GM19395 (cell line): ENCODE results near the gene TIAM2.

ENCODE experiments used
- ATAC-seq: cut with Tn5 transposase; IDR thresholded peaks from one replicate; pipeline ENCODE4 v1.9.1; 2021; ENCODE audit warnings: mild to moderate bottlenecking, moderate library complexity; ENCODE audit not compliant: unreplicated experiment

The TIAM2 gene

GRCh38 chr6:155248008-155249001 is 253.2 kb downstream of the TIAM2 start:
- ATAC-seq, result no peak

DNA sequence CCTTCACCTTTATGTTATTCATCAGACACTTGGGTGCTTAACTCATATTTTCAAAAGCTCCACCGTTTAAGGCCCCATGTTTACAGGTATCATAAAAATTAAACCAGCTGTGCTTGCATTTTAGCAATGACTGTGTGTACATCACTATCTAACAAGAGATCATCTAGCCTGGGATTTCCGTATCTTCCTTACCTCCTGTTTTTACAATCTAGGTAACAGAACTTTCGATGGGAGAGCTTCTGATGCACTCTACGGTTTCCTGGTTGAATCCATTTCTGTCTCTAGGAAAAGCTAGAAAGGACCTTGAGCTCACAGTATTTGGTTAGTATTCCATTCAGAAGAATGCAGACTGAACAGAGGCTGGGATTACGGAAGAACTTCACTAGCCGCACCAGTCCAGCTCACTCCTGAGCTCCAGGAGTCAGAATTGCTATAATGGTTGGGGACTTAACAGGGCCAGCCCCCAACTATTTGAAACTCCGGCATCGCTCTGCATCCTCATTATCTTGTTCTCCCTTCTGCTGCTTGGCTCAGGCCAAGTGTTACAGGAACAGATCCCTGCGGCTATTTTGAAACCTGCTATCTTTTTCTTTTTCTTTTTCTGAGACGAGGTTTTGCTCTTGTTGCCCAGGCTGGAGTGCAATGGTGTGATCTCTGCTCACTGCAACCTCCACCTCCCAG is 255.7 kb downstream of the TIAM2 start:
- ATAC-seq, result no peak

GRCh38 chr6:155252581-155252980 is 257.5 kb downstream of the TIAM2 start:
- no peak for ATAC-seq

- ATAC-seq, result no peak
These were observed 258.2 kb downstream of the TIAM2 start for GRCh38 chr6:155253337-155253736.

GRCh38 chr6:155254139-155254538 is 259.0 kb downstream of the TIAM2 start:
- no peak for ATAC-seq

DNA sequence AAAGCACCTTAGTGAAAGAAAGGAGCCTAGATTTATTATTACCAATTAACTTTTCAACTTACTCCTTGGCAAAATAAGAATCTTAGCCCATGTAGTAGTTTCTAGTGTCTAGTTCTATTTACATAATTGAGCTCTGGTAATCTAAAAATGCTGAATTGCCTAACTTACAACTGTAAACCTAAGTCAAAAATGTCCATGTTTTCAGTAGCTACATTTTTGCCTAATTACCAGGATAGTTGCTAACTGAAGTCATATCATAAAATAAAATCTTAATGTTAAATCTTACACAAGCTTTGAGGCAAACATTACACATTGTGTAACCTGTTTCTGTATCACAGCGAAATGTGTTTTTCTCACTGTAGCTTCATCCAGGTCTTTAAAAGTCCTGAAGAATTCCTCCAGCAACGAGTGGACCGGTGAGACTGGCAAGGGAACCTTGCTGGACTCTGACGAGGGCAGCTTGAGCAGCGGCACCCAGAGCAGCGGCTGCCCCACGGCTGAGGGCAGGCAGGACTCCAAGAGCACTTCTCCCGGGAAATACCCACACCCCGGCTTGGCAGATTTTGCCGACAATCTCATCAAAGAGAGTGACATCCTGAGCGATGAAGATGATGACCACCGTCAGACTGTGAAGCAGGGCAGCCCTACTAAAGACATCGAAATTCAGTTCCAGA is 261.1 kb downstream of the TIAM2 start:
- ATAC-seq, result no peak

DNA sequence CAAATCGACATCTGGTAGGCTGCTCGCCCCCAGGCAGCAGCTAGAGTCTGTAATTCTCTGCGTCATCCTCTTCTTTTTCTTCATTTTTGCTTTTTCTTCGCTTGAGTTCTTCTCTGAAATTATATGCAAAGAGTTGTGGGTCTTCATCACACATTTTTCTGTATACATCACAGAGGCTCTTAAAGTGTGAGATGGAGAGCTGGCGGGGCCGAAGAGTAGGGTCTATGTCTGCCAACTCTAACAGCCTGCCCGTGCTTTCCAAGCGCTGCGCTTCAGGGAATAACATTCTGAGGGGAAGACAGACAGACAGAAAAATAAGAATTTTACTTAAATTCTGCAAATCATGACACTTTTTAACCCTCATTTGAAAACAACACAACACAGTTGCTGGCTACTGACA is 262.7 kb downstream of the TIAM2 start:
- ATAC-seq, result no peak

- ATAC-seq, result no peak
These were observed 264.1 kb downstream of the TIAM2 start for GRCh38 chr6:155259204-155259603.

DNA sequence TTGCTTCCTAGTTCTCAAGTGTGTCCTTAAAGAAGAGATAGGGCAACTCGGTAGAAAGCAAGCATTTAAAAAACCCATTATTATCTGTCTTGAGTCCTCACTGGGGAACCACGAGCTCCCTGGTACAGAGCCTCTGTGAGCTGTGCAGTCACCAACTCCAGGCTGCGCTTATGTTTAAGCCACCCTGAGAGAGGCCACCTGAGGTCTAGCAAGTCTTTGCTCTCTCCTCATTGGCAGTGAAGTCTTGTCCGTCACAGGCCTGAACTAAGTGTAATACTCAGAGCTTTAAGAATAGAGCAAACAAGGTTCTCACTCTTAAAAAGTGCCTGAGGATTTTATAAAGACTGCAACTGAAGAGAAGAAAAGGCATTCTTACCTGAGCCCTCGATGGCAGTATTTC is 264.8 kb downstream of the TIAM2 start:
- no peak for ATAC-seq

- ATAC-seq, result peak; percentile 82
These were observed 265.6 kb downstream of the TIAM2 start for GRCh38 chr6:155260686-155261085.

DNA sequence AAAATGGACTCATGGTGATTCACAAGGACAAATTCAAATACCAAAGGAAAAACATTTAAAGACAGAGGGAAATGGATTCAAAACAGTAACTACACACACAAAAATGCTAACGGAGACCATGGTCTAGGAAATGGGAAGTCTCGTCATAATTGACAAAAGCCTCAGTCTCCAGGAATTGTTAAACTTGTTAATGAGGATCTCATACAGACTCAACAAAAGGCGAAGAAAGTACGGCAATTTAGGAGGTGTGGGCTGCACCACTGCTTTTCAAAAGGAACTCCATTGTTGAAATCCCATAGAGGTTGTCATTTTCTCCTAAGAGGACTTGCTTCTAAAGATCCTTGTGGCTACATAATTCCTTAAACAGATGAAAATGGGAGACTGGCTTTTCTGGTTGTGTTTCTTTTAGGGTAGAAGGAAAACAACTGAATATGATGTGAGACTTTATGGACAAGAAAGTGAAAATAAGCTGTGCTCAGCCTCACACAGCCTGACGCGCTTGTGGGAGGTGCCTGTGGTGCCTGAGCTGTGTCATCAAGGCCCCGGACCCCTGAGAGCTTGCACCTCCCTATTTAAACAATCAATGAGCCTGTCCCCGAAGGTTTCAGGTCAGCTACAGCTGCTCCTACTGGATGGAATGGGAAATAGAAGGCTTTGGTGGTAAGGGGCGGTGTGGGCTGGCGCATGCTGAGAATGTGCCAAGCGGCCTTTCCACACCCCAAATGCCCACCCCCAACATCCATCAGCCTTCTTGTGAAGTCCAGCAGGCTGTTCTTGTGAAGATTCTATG is 266.2 kb downstream of the TIAM2 start:
- no peak for ATAC-seq

DNA sequence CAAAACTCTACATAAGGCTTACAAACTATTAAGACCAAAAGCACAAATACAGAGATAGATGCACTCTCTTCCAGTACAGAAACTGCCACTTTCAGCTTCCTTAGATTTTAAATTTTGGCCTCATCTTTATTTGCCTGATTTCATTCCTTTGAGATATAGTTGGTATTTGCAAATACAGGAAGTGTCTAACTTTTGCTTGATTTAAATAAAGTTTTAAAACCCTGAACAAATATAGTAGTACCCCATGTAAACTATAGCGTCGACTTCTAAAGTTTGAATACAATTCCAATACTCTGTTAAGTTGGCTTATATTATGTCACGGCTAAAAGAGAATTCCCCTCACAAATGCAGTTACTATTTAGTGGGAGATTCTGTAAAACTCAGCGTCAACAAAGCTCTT is 267.5 kb downstream of the TIAM2 start:
- ATAC-seq, result no peak

DNA sequence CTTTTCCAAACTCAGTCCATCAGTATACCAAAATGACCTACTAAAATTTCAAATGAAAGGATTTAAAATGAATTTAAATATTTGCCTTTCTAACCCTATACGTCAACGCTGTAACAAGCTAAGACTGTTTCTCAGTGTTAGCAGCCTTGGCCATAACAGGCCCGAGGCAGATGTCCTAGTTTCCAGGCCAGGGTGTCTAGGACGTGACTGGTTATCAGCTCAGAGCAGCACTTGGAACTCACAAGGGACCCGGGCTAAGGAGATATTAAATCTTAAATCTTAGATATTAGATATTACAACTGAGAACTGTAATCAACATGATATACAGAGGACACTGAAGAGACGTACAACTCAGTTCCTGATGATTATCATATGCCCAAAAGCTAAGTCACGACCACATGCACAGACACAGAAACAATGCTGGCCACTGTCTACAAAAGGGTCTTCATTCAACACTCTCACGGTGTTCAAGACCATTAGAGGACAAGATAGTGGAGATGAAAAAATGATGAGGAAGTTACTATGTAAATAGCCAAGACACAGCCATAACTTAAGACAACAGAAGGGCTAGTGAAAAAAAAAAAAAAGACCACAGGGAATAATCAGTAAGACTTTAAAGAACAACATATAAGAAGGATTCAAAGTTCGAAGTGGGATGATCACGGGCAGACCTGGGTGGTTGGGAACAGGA is 268.4 kb downstream of the TIAM2 start, which contains the start of gene CLDN20:
CLDN20 (plus strand) TSS at position 641 of the 691 bp plus-strand sequence. CDS start 11,707 bp downstream, outside the sequence.
- no peak for ATAC-seq

DNA sequence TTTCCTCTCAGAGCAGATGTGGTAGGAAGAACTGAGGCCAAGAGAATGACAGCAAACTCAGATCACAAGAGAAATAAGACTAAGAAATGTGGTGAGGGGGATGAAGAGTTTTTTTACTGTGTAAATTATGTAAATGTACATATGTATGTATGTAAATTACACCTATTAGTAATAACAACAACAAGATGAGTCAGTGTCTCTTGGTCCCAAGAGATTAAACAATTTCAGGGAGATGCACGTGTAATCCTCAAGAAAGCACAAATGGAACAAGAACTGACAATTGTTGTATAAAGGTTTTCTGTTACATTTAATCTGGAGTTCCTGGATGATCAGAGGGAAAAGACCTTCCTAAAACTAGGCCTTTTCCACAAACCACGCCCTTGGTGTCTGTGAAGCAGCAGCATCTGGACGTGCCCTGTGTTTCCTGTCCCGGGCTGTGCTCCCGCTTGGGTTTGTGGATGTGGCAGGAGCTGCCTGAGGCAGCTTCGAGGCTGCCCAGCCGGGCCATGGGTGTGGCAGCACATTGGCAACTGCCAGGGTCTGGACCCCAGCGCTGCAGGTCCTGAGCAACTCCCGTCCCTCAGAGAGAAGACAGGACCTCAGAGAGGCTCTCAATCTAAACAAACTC is 269.7 kb downstream of the TIAM2 start:
- ATAC-seq, result no peak

DNA sequence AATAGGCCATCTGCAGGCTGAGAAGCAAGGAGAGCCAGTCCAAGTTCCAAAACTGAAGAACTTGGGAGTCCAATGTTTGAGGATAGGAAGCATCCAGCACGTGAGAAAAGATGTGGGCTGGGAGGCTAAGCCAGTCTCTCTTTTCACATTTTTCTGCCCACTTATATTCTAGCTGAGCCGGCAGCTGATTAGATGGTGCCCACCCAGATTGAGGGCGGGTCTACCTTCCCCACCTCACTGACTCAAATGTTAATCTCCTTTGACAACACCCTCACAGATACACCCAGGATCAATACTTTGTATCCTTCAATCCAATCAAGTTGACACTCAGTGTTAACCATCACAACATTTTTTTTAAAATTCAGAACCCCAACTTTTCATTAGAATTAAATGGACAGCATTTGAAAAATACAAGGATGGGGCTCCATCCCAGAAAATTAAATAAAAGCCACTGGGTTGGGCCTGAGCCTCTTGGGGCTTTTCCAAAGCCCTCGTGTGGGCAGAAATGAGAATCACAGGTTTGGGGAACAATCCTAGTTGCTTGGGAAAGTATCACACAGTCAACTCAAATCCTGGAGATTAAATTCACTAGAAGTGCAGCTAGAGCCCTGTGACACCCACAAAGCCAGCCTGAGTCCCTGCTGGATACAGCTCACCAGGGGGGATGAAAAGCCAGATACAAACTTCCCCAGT is 270.9 kb downstream of the TIAM2 start:
- ATAC-seq, result no peak

DNA sequence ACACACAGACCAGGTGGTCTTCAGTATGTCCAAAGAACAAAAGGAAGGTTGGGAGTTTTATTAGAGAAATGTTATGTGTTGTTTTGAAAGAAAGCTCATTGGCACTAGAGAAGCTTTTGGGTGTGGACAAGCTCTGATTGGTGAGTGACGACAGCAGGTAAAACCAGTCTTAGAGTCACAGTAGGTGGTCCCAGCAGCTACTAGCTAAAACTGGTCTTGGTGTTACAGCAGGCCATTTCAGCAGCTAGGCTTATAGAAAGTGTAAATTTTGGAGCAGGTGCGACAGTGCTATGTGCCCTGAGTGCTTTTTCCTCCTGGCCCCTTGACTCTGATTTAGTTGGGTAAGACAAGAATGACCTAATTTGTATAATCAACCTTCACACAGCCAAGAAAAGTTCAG is 272.3 kb downstream of the TIAM2 start:
- ATAC-seq, result no peak

DNA sequence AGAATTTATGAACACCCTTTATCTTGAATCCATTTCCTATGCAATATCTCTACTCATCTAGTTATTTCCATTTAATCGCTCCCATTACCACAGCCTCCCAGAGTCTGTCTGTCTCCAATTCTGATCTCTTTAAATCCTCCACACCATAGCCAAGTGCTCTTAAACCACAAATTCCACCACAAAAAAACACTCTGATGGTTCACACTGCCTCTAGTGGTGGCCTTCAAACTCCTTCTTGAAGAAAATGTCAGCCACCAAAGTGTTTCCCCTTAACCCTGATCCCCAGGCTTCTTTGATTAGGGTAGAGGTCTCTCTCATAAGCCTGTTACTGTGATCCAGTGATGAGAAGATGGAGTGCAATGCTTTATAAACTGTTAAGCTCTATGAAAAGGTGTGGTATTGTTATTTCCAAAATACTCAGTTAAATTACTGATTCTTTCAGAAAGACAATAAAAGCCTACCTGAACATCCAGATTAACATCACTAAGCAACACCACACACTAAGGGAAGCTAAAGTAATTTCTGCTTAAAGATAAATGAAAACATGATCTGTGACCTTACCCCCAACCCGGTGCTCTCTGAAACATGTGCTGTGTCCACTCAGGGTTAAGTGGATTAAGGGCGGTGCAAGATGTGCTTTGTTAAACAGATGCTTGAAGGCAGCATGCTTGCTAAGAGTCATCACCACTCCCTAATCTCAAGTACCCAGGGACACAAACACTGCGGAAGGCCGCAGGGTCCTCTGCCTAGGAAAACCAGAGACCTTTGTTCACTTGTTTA is 273.2 kb downstream of the TIAM2 start:
- peak; percentile 54 for ATAC-seq

GRCh38 chr6:155269765-155270164 is 274.6 kb downstream of the TIAM2 start:
- no peak for ATAC-seq
